Measurements from ENCODE around the gene WASHC2C.
"Not testable (repeated sequence)": the region's sequence is repeated elsewhere in the genome, so short reads cannot be mapped to it uniquely, and the experiment has no call there.

WASHC2C gene

DNA sequence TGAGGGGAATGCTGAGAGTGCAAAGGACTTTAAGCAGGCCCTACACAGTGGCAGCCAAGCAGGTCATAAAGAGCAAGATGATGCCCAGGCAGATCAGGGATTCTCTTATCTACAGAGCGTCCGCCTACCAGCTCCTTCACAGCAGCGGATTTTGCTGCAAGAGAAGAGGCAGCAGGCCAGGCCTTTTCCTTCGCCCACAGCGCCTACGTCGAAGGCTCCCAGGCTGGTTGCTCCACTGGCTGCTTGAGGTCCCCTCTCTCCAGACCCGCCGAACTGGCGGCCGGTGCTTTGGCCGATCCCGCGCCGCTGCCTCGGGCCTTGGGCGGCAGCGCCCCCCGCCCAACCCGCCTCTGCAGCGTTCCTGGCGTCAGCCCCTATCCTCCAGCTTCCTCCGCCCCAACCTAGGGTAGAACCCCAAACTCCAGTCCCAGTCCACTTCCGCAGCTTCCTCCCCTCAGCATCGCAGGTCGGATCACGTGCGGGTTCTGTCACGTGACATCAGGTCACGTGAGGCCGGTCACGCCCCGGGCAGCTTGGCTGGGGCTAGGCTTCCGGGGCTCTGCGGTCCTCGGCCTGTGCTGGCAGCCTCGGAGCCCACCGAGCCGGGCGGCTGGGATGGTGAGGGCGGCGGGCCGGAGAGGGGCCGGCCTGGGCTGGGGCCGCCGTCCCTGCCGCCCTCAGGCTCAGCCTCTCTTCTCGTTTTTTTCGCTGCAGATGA is at the start of gene WASHC2C:
WASHC2C (plus strand) TSS at position 564 of the 718 bp plus-strand sequence; CDS start at position 616, 52 bp downstream.
- H3K36me3 Mint-ChIP-seq (ENCODE audit: low read depth) = peaks cover 24% of the 10 kb centered on the region
- intact Hi-C loops (cut with micrococcal nuclease); H3K27me3 Mint-ChIP-seq; H3K9me3 Mint-ChIP-seq: not testable (repeated sequence)
- H3K4me3 Mint-ChIP-seq = peak within 1 kb of the TSS; percentile 86
- H3K4me1 Mint-ChIP-seq (ENCODE audit: low read depth) = peaks cover 11% of the 10 kb centered on the region
- peak within 1 kb of the TSS; percentile 92 for H3K27ac Mint-ChIP-seq

GRCh38 chr10:45678467-45678866 is 48.6 kb upstream of the WASHC2C start:
- H3K36me3 Mint-ChIP-seq (ENCODE audit: low read depth); H3K9me3 Mint-ChIP-seq; H3K27me3 Mint-ChIP-seq; H3K4me3 Mint-ChIP-seq; H3K4me1 Mint-ChIP-seq (ENCODE audit: low read depth); intact Hi-C loops (cut with micrococcal nuclease); H3K27ac Mint-ChIP-seq: not testable (repeated sequence)

GRCh38 chr10:45710200-45710796 is 16.8 kb upstream of the WASHC2C start:
- H3K4me1 Mint-ChIP-seq (ENCODE audit: low read depth); intact Hi-C loops (cut with micrococcal nuclease); H3K4me3 Mint-ChIP-seq; H3K27ac Mint-ChIP-seq; H3K36me3 Mint-ChIP-seq (ENCODE audit: low read depth); H3K9me3 Mint-ChIP-seq; H3K27me3 Mint-ChIP-seq: not testable (repeated sequence)

- H3K36me3 Mint-ChIP-seq (ENCODE audit: low read depth); intact Hi-C loops (cut with micrococcal nuclease); H3K27ac Mint-ChIP-seq; H3K4me3 Mint-ChIP-seq; H3K9me3 Mint-ChIP-seq; H3K27me3 Mint-ChIP-seq; H3K4me1 Mint-ChIP-seq (ENCODE audit: low read depth): not testable (repeated sequence)
Measured at GRCh38 chr10:45711223-45711622, 15.8 kb upstream of the WASHC2C start.

- H3K27ac Mint-ChIP-seq; intact Hi-C loops (cut with micrococcal nuclease); H3K4me1 Mint-ChIP-seq (ENCODE audit: low read depth); H3K9me3 Mint-ChIP-seq; H3K36me3 Mint-ChIP-seq (ENCODE audit: low read depth); H3K27me3 Mint-ChIP-seq; H3K4me3 Mint-ChIP-seq: not testable (repeated sequence)
Measured at GRCh38 chr10:45717053-45717452, 10.0 kb upstream of the WASHC2C start.

DNA sequence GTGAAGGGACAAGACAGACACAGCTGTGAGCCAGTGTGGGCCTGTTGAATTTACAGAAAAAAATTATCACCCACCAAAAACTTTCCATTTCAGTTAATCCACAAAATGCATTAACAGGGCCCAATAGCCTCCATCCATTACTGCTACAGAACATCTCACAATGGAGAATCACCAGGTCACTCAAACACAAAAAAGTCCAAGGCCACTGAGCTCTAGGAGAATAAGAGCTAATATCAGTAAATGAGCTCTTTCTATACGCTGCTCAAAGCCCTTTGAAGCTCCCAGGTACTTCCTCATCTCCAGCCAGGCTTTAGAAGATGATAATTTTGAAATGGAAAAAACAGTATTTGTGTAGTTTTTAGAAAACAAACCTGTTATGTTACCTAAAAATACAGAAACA is 9.4 kb upstream of the WASHC2C start:
- H3K4me1 Mint-ChIP-seq (ENCODE audit: low read depth); intact Hi-C loops (cut with micrococcal nuclease); H3K36me3 Mint-ChIP-seq (ENCODE audit: low read depth); H3K27ac Mint-ChIP-seq; H3K27me3 Mint-ChIP-seq; H3K9me3 Mint-ChIP-seq; H3K4me3 Mint-ChIP-seq: not testable (repeated sequence)

- H3K9me3 Mint-ChIP-seq; intact Hi-C loops (cut with micrococcal nuclease); H3K27ac Mint-ChIP-seq; H3K36me3 Mint-ChIP-seq (ENCODE audit: low read depth); H3K4me1 Mint-ChIP-seq (ENCODE audit: low read depth); H3K27me3 Mint-ChIP-seq; H3K4me3 Mint-ChIP-seq: not testable (repeated sequence)
Measured at GRCh38 chr10:45721503-45721902, 5.6 kb upstream of the WASHC2C start.

DNA sequence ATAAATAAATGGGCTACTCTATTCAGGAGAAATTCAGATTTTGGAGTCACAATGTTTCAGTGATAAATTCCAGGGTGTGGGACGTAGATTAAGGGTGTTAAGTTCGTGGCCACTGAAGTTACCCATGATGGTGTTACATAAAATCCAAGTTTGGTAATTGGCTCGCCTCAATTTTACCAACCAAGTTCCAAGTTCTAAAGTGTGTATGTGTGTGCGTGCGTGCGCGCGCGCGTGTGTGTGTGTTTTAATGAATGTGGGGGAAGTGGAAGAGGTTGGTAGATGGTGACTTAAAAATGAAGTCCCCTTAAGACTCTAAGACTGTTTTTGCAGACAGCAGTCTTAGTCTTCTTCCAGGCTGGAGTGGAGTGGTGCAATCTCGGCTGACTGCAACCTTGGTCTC is 3.2 kb upstream of the WASHC2C start:
- H3K36me3 Mint-ChIP-seq (ENCODE audit: low read depth); H3K4me3 Mint-ChIP-seq; intact Hi-C loops (cut with micrococcal nuclease); H3K27ac Mint-ChIP-seq; H3K27me3 Mint-ChIP-seq; H3K9me3 Mint-ChIP-seq; H3K4me1 Mint-ChIP-seq (ENCODE audit: low read depth): not testable (repeated sequence)

DNA sequence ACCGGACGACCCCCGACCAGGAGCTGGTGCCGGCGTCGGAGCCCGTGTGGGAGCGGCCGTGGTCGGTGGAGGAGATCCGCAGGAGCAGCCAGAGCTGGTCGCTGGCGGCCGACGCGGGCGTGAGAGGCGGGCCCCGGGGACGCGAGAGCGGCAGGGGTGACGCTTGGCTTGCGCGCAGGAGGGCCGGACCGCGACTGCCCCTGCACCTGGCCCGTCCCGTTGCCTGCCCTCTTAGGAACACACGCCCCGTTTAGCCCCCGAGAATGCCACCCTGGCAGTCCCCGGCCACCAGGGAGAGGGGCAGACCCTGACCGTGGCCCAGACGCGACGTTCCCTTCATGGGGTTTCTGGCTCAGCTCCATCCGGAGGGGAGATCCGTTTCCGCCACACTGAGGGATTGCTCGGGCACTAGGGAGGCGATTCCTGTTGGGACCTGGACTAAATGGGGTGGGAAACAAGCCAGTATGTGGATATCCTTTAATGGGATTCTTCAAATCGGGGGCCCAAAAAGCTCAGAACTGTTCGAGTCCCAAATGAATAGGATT is 427 bp downstream of the WASHC2C start:
- intact Hi-C loops (cut with micrococcal nuclease); H3K9me3 Mint-ChIP-seq; H3K27me3 Mint-ChIP-seq: not testable (repeated sequence)
- peak overlapping the region; percentile 92 for H3K27ac Mint-ChIP-seq
- peaks cover 11% of the 10 kb centered on the region for H3K4me1 Mint-ChIP-seq (ENCODE audit: low read depth)
- peak overlapping the region; percentile 86 for H3K4me3 Mint-ChIP-seq
- peaks cover 29% of the 10 kb centered on the region for H3K36me3 Mint-ChIP-seq (ENCODE audit: low read depth)

GRCh38 chr10:45734449-45734848 is 7.4 kb downstream of the WASHC2C start:
- H3K9me3 Mint-ChIP-seq; H3K27ac Mint-ChIP-seq; H3K4me3 Mint-ChIP-seq; H3K27me3 Mint-ChIP-seq; H3K4me1 Mint-ChIP-seq (ENCODE audit: low read depth): not testable (repeated sequence)
- H3K36me3 Mint-ChIP-seq (ENCODE audit: low read depth) = peaks cover 28% of the 10 kb centered on the region
- intact Hi-C loops (cut with micrococcal nuclease) = loop anchor here (5.0 kb wide), 1 partner anchor 272 kb away; no protein-coding TSS in a partner anchor

GRCh38 chr10:45734867-45735266 is 7.8 kb downstream of the WASHC2C start:
- intact Hi-C loops (cut with micrococcal nuclease) = loop anchor here (5.0 kb wide), 1 partner anchor 273 kb away; no protein-coding TSS in a partner anchor
- peaks cover 28% of the 10 kb centered on the region for H3K36me3 Mint-ChIP-seq (ENCODE audit: low read depth)
- not testable (repeated sequence) for H3K4me1 Mint-ChIP-seq (ENCODE audit: low read depth); H3K9me3 Mint-ChIP-seq; H3K27me3 Mint-ChIP-seq; H3K4me3 Mint-ChIP-seq; H3K27ac Mint-ChIP-seq

DNA sequence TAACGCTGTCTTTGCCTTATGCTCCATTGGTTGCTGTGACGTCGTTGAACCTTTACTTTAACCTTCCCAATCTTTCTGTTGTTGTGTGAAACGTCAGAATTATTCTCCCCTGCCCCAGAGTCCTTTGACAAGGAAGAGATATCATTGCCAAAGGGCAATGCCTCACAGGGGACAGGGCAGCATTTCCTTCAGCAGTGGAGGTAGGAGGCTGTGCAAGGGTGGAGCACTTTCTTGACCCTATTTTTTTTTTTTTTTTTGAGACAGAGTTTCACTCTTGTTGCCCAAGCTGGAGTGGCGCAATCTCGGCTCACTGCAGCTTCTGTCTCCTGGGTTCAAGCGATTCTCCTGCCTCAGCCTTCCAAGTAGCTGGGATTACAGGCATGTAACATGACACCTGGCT is 14.5 kb downstream of the WASHC2C start:
- H3K4me1 Mint-ChIP-seq (ENCODE audit: low read depth); H3K4me3 Mint-ChIP-seq; intact Hi-C loops (cut with micrococcal nuclease); H3K27me3 Mint-ChIP-seq; H3K9me3 Mint-ChIP-seq; H3K27ac Mint-ChIP-seq: not testable (repeated sequence)
- H3K36me3 Mint-ChIP-seq (ENCODE audit: low read depth) = peaks cover 31% of the 10 kb centered on the region

GRCh38 chr10:45742014-45742413 is 14.9 kb downstream of the WASHC2C start:
- H3K9me3 Mint-ChIP-seq = not testable (repeated sequence)

GRCh38 chr10:45751141-45751540 is 24.1 kb downstream of the WASHC2C start:
- H3K9me3 Mint-ChIP-seq; H3K4me1 Mint-ChIP-seq (ENCODE audit: low read depth); H3K4me3 Mint-ChIP-seq; H3K27ac Mint-ChIP-seq; intact Hi-C loops (cut with micrococcal nuclease); H3K27me3 Mint-ChIP-seq: not testable (repeated sequence)
- H3K36me3 Mint-ChIP-seq (ENCODE audit: low read depth) = peaks cover 29% of the 10 kb centered on the region

More at GRCh38 chr10:45742014-45742413, 14.9 kb downstream of the WASHC2C start:
- H3K4me3 Mint-ChIP-seq; H3K4me1 Mint-ChIP-seq (ENCODE audit: low read depth); H3K27ac Mint-ChIP-seq; intact Hi-C loops (cut with micrococcal nuclease); H3K27me3 Mint-ChIP-seq: not testable (repeated sequence)
- H3K36me3 Mint-ChIP-seq (ENCODE audit: low read depth) = peaks cover 31% of the 10 kb centered on the region

GRCh38 chr10:45752210-45752609 is 25.1 kb downstream of the WASHC2C start:
- intact Hi-C loops (cut with micrococcal nuclease); H3K27me3 Mint-ChIP-seq; H3K9me3 Mint-ChIP-seq; H3K4me3 Mint-ChIP-seq; H3K27ac Mint-ChIP-seq; H3K4me1 Mint-ChIP-seq (ENCODE audit: low read depth): not testable (repeated sequence)
- H3K36me3 Mint-ChIP-seq (ENCODE audit: low read depth) = peaks cover 35% of the 10 kb centered on the region
